Measurements from ENCODE around the gene CDH15. TPM values are rescaled to one million over a fixed set of nuclear protein-coding genes. Genes with fewer than 3 reads are reported as not detected.
A peak's percentile ranks its signal among the peaks of the same experiment; 100 is the strongest.
"Not testable (repeated sequence)": the region's sequence is repeated elsewhere in the genome, so short reads cannot be mapped to it uniquely, and the experiment has no call there.

The CDH15 gene
- polyA plus RNA-seq, 1 donor from 2014 or later, result not detected

GRCh38 chr16:89157778-89158177 lies 13.8 kb upstream of the CDH15 start:
- H3K4me3 Mint-ChIP-seq, result no peak overlapping the region
- peaks cover 7 to 28% (median 21%) of the 10 kb centered on the region in 3 donors for H3K4me1 Mint-ChIP-seq
- H3K27me3 Mint-ChIP-seq, result peaks cover 5% of the 10 kb centered on the region
- no peak overlapping the region for H3K27ac Mint-ChIP-seq
- H3K36me3 Mint-ChIP-seq, result no peaks in the 10 kb centered on the region
- H3K9me3 Mint-ChIP-seq, result no peaks in the 10 kb centered on the region

- H3K36me3 Mint-ChIP-seq, result no peaks in the 10 kb centered on the region
- no peak overlapping the region for H3K4me3 Mint-ChIP-seq
- no peak overlapping the region for H3K27ac Mint-ChIP-seq
- peaks cover 5% of the 10 kb centered on the region for H3K27me3 Mint-ChIP-seq
- peaks cover 14 to 34% (median 26%) of the 10 kb centered on the region in 3 donors for H3K4me1 Mint-ChIP-seq
- H3K9me3 Mint-ChIP-seq, result no peaks in the 10 kb centered on the region
Measured at GRCh38 chr16:89159066-89159849, 12.3 kb upstream of the CDH15 start.

GRCh38 chr16:89159850-89160354 lies 11.6 kb upstream of the CDH15 start:
- Mint-ChIP-seq H3K4me1 (peaks cover 16 to 29% (median 27%) of the 10 kb centered on the region in 3 donors), H3K36me3 (no peaks in the 10 kb centered on the region), H3K27me3 (peaks cover 8% of the 10 kb centered on the region), H3K4me3 (no peak overlapping the region), H3K27ac (no peak overlapping the region), H3K9me3 (no peaks in the 10 kb centered on the region)

- Mint-ChIP-seq H3K9me3 (no peaks in the 10 kb centered on the region), H3K4me3 (no peak overlapping the region), H3K27me3 (peaks cover 8% of the 10 kb centered on the region), H3K27ac (no peak overlapping the region), H3K4me1 (peaks cover 9 to 21% (median 16%) of the 10 kb centered on the region in 3 donors), H3K36me3 (no peaks in the 10 kb centered on the region)
Measured at GRCh38 chr16:89160977-89161701, 10.4 kb upstream of the CDH15 start.

GRCh38 chr16:89161763-89162713 lies 9.5 kb upstream of the CDH15 start:
- H3K4me1 Mint-ChIP-seq, result peaks cover 9 to 21% (median 15%) of the 10 kb centered on the region in 3 donors
- no peaks in the 10 kb centered on the region for H3K9me3 Mint-ChIP-seq
- no peak overlapping the region for H3K27ac Mint-ChIP-seq
- peaks cover 8% of the 10 kb centered on the region for H3K27me3 Mint-ChIP-seq
- no peaks in the 10 kb centered on the region for H3K36me3 Mint-ChIP-seq
- H3K4me3 Mint-ChIP-seq, result peak overlapping the region in 1 of 4 donors; percentile 34

GRCh38 chr16:89163297-89163696 lies 8.3 kb upstream of the CDH15 start:
- Mint-ChIP-seq H3K9me3 (no peaks in the 10 kb centered on the region), H3K27me3 (peaks cover 8% of the 10 kb centered on the region), H3K36me3 (no peaks in the 10 kb centered on the region), H3K4me3 (no peak overlapping the region), H3K4me1 (peaks cover 9 to 20% (median 15%) of the 10 kb centered on the region in 3 donors), H3K27ac (no peak overlapping the region)

GRCh38 chr16:89164436-89164835 lies 7.1 kb upstream of the CDH15 start:
- peaks cover 8% of the 10 kb centered on the region for H3K27me3 Mint-ChIP-seq
- peak overlapping the region in 1 of 4 donors; percentile 70 for H3K4me3 Mint-ChIP-seq
- H3K36me3 Mint-ChIP-seq, result no peaks in the 10 kb centered on the region

GRCh38 chr16:89164847-89165680 lies 6.5 kb upstream of the CDH15 start:
- Mint-ChIP-seq H3K4me1 (peaks cover 9 to 18% (median 15%) of the 10 kb centered on the region in 3 donors), H3K4me3 (no peak overlapping the region), H3K36me3 (no peaks in the 10 kb centered on the region), H3K27me3 (peaks cover 8% of the 10 kb centered on the region), H3K9me3 (no peaks in the 10 kb centered on the region), H3K27ac (no peak overlapping the region)

More at GRCh38 chr16:89164436-89164835, 7.1 kb upstream of the CDH15 start:
- Mint-ChIP-seq H3K4me1 (peaks cover 9 to 19% (median 15%) of the 10 kb centered on the region in 3 donors), H3K27ac (peak overlapping the region in 1 of 3 donors; percentile 68), H3K9me3 (no peaks in the 10 kb centered on the region)

GRCh38 chr16:89165681-89165979 lies 5.9 kb upstream of the CDH15 start:
- Mint-ChIP-seq H3K4me1 (peaks cover 9 to 20% (median 17%) of the 10 kb centered on the region in 3 donors), H3K4me3 (peak overlapping the region in 1 of 4 donors; percentile 33)
- H3K27me3 Mint-ChIP-seq, H3K36me3 Mint-ChIP-seq, H3K9me3 Mint-ChIP-seq, H3K27ac Mint-ChIP-seq: not testable (repeated sequence)

GRCh38 chr16:89166696-89167424 lies 4.7 kb upstream of the CDH15 start:
- H3K4me1 Mint-ChIP-seq, result peaks cover 9 to 21% (median 18%) of the 10 kb centered on the region in 3 donors

GRCh38 chr16:89167425-89167941 lies 4.1 kb upstream of the CDH15 start:
- H3K27ac Mint-ChIP-seq, result no peak overlapping the region

More at GRCh38 chr16:89166696-89167424, 4.7 kb upstream of the CDH15 start:
- Mint-ChIP-seq H3K36me3 (no peaks in the 10 kb centered on the region), H3K27me3 (peaks cover 9% of the 10 kb centered on the region), H3K4me3 (peak overlapping the region in 2 of 4 donors; percentile 23 to 52), H3K9me3 (no peaks in the 10 kb centered on the region), H3K27ac (no peak overlapping the region)

GRCh38 chr16:89168381-89169189 lies 3.0 kb upstream of the CDH15 start:
- Mint-ChIP-seq H3K36me3 (no peaks in the 10 kb centered on the region), H3K9me3 (no peaks in the 10 kb centered on the region), H3K27ac (peak overlapping the region in 2 of 3 donors; percentile 54 to 78), H3K4me1 (peaks cover 9 to 16% (median 14%) of the 10 kb centered on the region in 3 donors), H3K4me3 (no peak overlapping the region), H3K27me3 (peaks cover 7% of the 10 kb centered on the region)

More at GRCh38 chr16:89167425-89167941, 4.1 kb upstream of the CDH15 start:
- Mint-ChIP-seq H3K4me3 (peak overlapping the region in 3 of 4 donors; percentile 23 to 52 (median 41)), H3K9me3 (no peaks in the 10 kb centered on the region), H3K36me3 (no peaks in the 10 kb centered on the region), H3K4me1 (peaks cover 9 to 17% (median 14%) of the 10 kb centered on the region in 3 donors), H3K27me3 (peaks cover 7% of the 10 kb centered on the region)
